K562 (cell line): Measurements from ENCODE around the gene DCLK3. TPM values are rescaled to one million over a fixed set of nuclear protein-coding genes. Genes with fewer than 3 reads are reported as not detected.

Experiments used
- ATAC-seq: fragments of 200-7000 bp; cut with Tn5 transposase; 3 replicates; pipeline ENCODE4 v1.9.1; 2020; ENCODE audit warnings: moderate library complexity
- BruUV-seq: library from RNA; stranded (reverse); fragments of 400-500 nt; replicated peaks from 2 replicates; lab custom pipeline; 2021; lab: Mats Ljungman, UMichigan
- CTCF ChIA-PET: fragments of 300-600 bp; formaldehyde crosslinking; extraction: SDS; loops from one replicate; lab custom pipeline; 2021; ENCODE audit warnings: low intra/inter-chr PET ratio; lab: Yijun Ruan, JAX
- POLR2A ChIA-PET: fragments of 300-600, 350-650 bp; sonication (Branson Sonifier 250); formaldehyde crosslinking; extraction: SDS; loops from one replicate; lab custom pipeline; 2021; ENCODE audit warnings: antibody characterized with exemption, inconsistent platforms; lab: Yijun Ruan, JAX
- DNase-seq, 4 experiments: peaks; one replicate each; pipeline versions ENCODE4 v3.0.0 to v3.0.0-alpha.2; 2011 to 2018; ENCODE audit warnings: low spot score in 3 of 4, mixed read lengths in 3 of 4; ENCODE audit errors: extremely low read depth in 1 of 4
- FAIRE-seq: peaks from 2 replicates; lab custom pipeline; 2011; peaks lifted over from hg19 to GRCh38; lab: Jason Lieb, UNC
- H2AFZ ChIP-seq: 2 replicates; pipeline ENCODE4 v1.6.0; 2011; ENCODE audit warnings: low read depth, low read length, control low read depth, inconsistent platforms
- H3K27ac ChIP-seq: fragments of 200-600 bp; 3 replicates; pipeline ENCODE4 v1.8.0; 2011; ENCODE audit warnings: low read depth, mild to moderate bottlenecking, control low read depth, inconsistent platforms, low read length, moderate library complexity, mixed read lengths; ENCODE audit errors: extremely low read depth
- H3K27me3 ChIP-seq, 2 experiments: fragments of 300-600 bp in 1 of 2; 2 replicates in 1 of 2; 3 replicates in 1 of 2; pipeline versions ENCODE4 v1.6.0 to v1.8.0; 2011; ENCODE audit warnings: inconsistent platforms in 2 of 2, low read length in 2 of 2, mild to moderate bottlenecking in 1 of 2, mixed read lengths in 1 of 2, moderate library complexity in 1 of 2; ENCODE audit not compliant: control insufficient read depth in 2 of 2, insufficient read depth in 2 of 2
- H3K36me3 ChIP-seq: fragments of 300-600 bp; 3 replicates; pipeline ENCODE4 v1.8.0; 2011; ENCODE audit warnings: mild to moderate bottlenecking, low read length, inconsistent platforms; ENCODE audit not compliant: control insufficient read depth, insufficient read depth
- H3K4me1 ChIP-seq, 2 experiments: fragments of 200-600 bp in 1 of 2; replicated peaks in 1 of 2; 2 replicates in 1 of 2; 3 replicates in 1 of 2; pipeline versions ENCODE4 v1.5.1 to v1.8.0; 2011; ENCODE audit warnings: inconsistent platforms in 2 of 2, low read length in 2 of 2, mild to moderate bottlenecking in 1 of 2, mixed read lengths in 1 of 2, moderate library complexity in 1 of 2; ENCODE audit not compliant: control insufficient read depth in 2 of 2, insufficient read depth in 2 of 2
- H3K4me2 ChIP-seq: 2 replicates; pipeline ENCODE4 v1.6.1; 2011; ENCODE audit warnings: low read length, control low read depth, inconsistent platforms, mixed read lengths; ENCODE audit not compliant: insufficient read depth
- H3K4me3 ChIP-seq: fragments of 200-600 bp; sonication (generic), shearing (Covaris generic); 2 replicates; pipeline ENCODE4 v1.5.1; 2016; ENCODE audit warnings: control low read depth, inconsistent platforms
- H3K79me2 ChIP-seq: fragments of 200-600 bp; 3 replicates; pipeline ENCODE4 v1.8.0; 2011; ENCODE audit warnings: low read length, inconsistent platforms; ENCODE audit not compliant: control insufficient read depth, insufficient read depth
- H3K9ac ChIP-seq, 2 experiments: 2 replicates each; pipeline versions ENCODE4 v1.6.0 to v1.6.1; 2011; ENCODE audit warnings: low read depth in 2 of 2, low read length in 2 of 2, control low read depth in 1 of 2, inconsistent platforms in 1 of 2, mild to moderate bottlenecking in 1 of 2, mixed read lengths in 1 of 2; ENCODE audit not compliant: insufficient read depth in 1 of 2
- H3K9me1 ChIP-seq: one replicate; pipeline ENCODE4 v1.6.0; 2011; ENCODE audit warnings: inconsistent platforms, mild to moderate bottlenecking, low read length, moderate library complexity; ENCODE audit not compliant: control insufficient read depth, insufficient read depth
- H3K9me3 ChIP-seq: replicated peaks from 2 replicates; pipeline ENCODE4 v1.5.1; 2011; ENCODE audit warnings: low read depth, low read length, inconsistent platforms; ENCODE audit not compliant: control insufficient read depth, insufficient read depth
- H4K20me1 ChIP-seq: replicated peaks from 2 replicates; pipeline ENCODE4 v1.6.1; 2011; ENCODE audit warnings: low read length, inconsistent platforms, mixed read lengths; ENCODE audit not compliant: control insufficient read depth, insufficient read depth
- KLF16 ChIP-seq: IDR thresholded peaks from 2 replicates; pipeline ENCODE4 v1.6.1; 2016; ENCODE audit warnings: antibody characterized with exemption
- NCOR1 ChIP-seq: fragments of 450-650 bp; IDR thresholded peaks from 2 replicates; pipeline ENCODE4 v1.6.1; 2016; ENCODE audit warnings: mild to moderate bottlenecking, moderate library complexity
- RFX1 ChIP-seq: fragments of 450-650 bp; IDR thresholded peaks from 2 replicates; pipeline ENCODE4 v1.6.1; 2016; ENCODE audit warnings: mild to moderate bottlenecking, moderate library complexity
- WGBS: fragments of 100-300 bp; shearing (Covaris generic); methylation state at CpG from one replicate; pipeline ENCODE4 v1.1.6; 2016; ENCODE audit warnings: low coverage, mixed read lengths; ENCODE audit not compliant: insufficient coverage; ENCODE audit errors: missing lambda C conversion rate; 5-methylcytosine and 5-hydroxymethylcytosine counted together
- in situ Hi-C: fragments of 300-500 bp; cut with MboI; formaldehyde crosslinking; loops from 4 replicates; pipeline ENCODE4 v1.15.0; 2018; ENCODE audit warnings: inconsistent platforms, mixed read lengths
- intact Hi-C: fragments of 100-400 bp; cut with micrococcal nuclease; formaldehyde crosslinking; loops from 2 replicates; pipeline ENCODE4 v1.14.2; 2022
- polyA plus RNA-seq, 8 experiments: library from polyadenylated mRNA; depleted of rRNA in 4 of 8; stranded (reverse) in 5 of 8; unstranded in 3 of 8; fragments of >200 nt; fragmentation: Nextera tagmentation in 2 of 8; fragmentation: Illumina TruSeq in 1 of 8; extraction: Ambion mirVana in 2 of 8; extraction: Trizol in 1 of 8; gene quantifications; 2 replicates each; pipeline versions ENCODE4 v1.2.1 to v1.2.3, GENCODE V29; 2011 to 2014; ENCODE audit warnings: inconsistent platforms in 1 of 8, missing spikeins in 1 of 8
- total RNA-seq, 7 experiments: library from RNA; depleted of rRNA in 6 of 7; stranded (reverse); fragments of >200 nt in 6 of 7; fragmentation: Illumina TruSeq in 2 of 7; extraction: Trizol in 2 of 7; gene quantifications; 2 replicates each; pipeline versions ENCODE4 v1.2.1 to v1.2.3, GENCODE V29; 2011 to 2021; ENCODE audit warnings: low replicate concordance in 1 of 7
- TF ChIP-seq, protein P1 (sequence below): fragments of 450-650 bp; IDR thresholded peaks from 2 replicates; pipeline ENCODE4 v1.6.1; 2016

Gene DCLK3
- total and polyA plus RNA-seq, 9 of the 15 experiments (the other 6 are each of a cell fraction or from before 2014, with no cell fraction given), result not detected

DNA sequence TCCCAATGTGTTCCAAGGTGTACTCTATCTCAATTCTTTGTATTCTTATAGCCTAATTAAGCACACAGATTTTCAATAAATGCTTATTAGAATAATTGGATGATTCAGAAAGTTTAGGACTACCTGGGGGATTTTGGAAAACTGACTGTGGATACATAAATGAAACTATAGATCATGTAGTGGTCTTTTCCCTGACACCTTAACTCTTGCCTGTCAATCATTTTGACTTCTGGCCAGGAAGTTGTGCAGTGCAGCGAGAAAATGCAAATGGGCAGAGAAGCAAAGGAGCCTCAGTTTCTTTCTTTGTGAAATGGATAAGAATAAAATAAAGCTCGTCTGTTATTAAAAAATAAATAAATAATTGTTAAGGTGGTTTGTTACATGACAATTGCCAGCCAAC, 47.4 kb upstream of the DCLK3 start:
- in situ Hi-C loops, result no loop called here
- TF ChIP-seq, protein P1, sequence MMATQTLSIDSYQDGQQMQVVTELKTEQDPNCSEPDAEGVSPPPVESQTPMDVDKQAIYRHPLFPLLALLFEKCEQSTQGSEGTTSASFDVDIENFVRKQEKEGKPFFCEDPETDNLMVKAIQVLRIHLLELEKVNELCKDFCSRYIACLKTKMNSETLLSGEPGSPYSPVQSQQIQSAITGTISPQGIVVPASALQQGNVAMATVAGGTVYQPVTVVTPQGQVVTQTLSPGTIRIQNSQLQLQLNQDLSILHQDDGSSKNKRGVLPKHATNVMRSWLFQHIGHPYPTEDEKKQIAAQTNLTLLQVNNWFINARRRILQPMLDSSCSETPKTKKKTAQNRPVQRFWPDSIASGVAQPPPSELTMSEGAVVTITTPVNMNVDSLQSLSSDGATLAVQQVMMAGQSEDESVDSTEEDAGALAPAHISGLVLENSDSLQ, result peak; percentile 79
- no peak for TF ChIP-seq KLF16
- TF ChIP-seq, all 486 proteins: peak for 1
- Histone ChIP-seq H3K4me3 (no peak overlapping the region), H2AFZ (no peak overlapping the region), H4K20me1 (no peaks in the 10 kb centered on the region), H3K9me3 (no peaks in the 10 kb centered on the region), H3K9me1 (no peaks in the 10 kb centered on the region), H3K27me3 (peaks cover 2 to 27% of the 10 kb centered on the region in 2 experiments; a peak in 3 of 5 replicates), H3K4me2 (no peak overlapping the region), H3K4me1 (no peaks in the 10 kb centered on the region), H3K9ac (no peak overlapping the region), H3K79me2 (no peaks in the 10 kb centered on the region), H3K36me3 (no peaks in the 10 kb centered on the region), H3K27ac (no peak overlapping the region)
- WGBS, result 0% methylated on average over 2 of the region's 2 CpGs
- no peak for FAIRE-seq
- POLR2A ChIA-PET, result interaction anchor here (0.7 kb wide), 1 partner anchor 37 kb away, joined by 3 read pairs; no protein-coding TSS in a partner anchor
- no peak for ATAC-seq
- intact Hi-C loops, result loop anchor here (10.0 kb wide), 1 partner anchor 403 kb away; no protein-coding TSS in a partner anchor
- CTCF ChIA-PET, result no interaction called here
- no TSS peak for BruUV-seq
- no peak for DNase-seq

DNA sequence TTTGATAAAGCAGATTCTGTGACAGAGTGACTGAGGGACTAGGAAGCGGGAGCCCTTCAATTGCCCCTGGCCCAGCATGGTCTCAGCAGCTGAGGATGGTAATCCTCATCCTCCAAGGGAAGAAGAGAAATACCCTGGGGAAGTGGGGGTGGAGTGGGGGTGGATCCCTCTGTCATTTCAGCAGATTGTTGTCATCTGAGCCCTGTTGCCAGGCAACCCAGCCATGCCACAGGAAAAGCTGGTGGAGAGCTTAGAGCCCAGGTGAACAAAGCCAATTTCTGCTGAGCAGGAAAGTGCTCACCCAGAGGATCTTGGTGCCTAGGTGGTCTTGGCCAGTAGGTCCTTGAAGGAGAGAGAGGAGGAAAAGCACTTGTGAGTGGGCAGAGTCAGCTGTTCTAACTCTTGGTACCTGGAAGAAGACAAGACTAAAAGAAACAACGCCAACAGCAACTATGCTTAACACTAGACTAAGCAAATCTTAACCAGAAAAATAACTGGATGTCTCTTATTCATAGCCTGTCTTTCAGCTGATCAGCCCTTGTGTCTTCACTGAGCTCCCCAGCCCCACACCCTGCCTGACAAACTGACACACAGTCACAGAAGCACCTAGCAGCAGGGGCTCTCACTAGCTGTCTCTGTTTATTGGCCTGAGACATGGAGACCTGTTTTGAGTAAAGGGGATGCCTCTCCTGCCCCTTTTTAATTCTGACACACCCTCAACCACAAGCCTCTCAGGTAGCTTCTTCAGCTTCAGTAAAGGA, 40.1 kb upstream of the DCLK3 start:
- Histone ChIP-seq H3K36me3 (no peaks in the 10 kb centered on the region), H3K4me1 (no peaks in the 10 kb centered on the region), H2AFZ (no peak overlapping the region), H3K79me2 (no peaks in the 10 kb centered on the region), H3K9me1 (no peaks in the 10 kb centered on the region), H3K4me3 (no peak overlapping the region), H3K4me2 (no peak overlapping the region), H3K9me3 (no peaks in the 10 kb centered on the region), H3K9ac (no peak overlapping the region), H3K27me3 (peaks cover 0 to 4% of the 10 kb centered on the region in 2 experiments; a peak in 1 of 5 replicates), H4K20me1 (no peaks in the 10 kb centered on the region), H3K27ac (no peak overlapping the region)
- FAIRE-seq (no peak), ATAC-seq (no peak), DNase-seq (no peak)
- ChIA-PET POLR2A (interaction anchor here (1.2 kb wide), 1 partner anchor 13 kb away, joined by 3 read pairs; no protein-coding TSS in a partner anchor), CTCF (no interaction called here)
- in situ Hi-C loops, result no loop called here
- WGBS, result 0% methylated on average over 2 of the region's 2 CpGs
- no TSS peak for BruUV-seq
- intact Hi-C loops, result no loop called here
- peak; percentile 70 for TF ChIP-seq RFX1
- TF ChIP-seq NCOR1, result no peak
